Mesothelial cell of epicardium (in vitro differentiated cells): ENCODE data around the gene PNPLA6. TPM values are rescaled to one million over a fixed set of nuclear protein-coding genes. Genes with fewer than 3 reads are reported as not detected.

ENCODE experiments used
- DNase-seq, 2 experiments: peaks; one replicate each; pipeline ENCODE4 v3.0.0; 2021; ENCODE audit warnings: low spot score in 2 of 2; ENCODE audit not compliant: unreplicated experiment in 2 of 2
- H3K27ac Mint-ChIP-seq: 2 replicates; pipeline ENCODE4 v1.8.0; 2021; ENCODE audit warnings: mixed read lengths
- H3K27me3 Mint-ChIP-seq: 2 replicates; pipeline ENCODE4 v1.8.0; 2021; ENCODE audit warnings: low read depth, mixed read lengths
- H3K36me3 Mint-ChIP-seq: 2 replicates; pipeline ENCODE4 v1.8.0; 2021; ENCODE audit warnings: mixed read lengths
- H3K4me1 Mint-ChIP-seq: 2 replicates; pipeline ENCODE4 v1.8.0; 2021; ENCODE audit warnings: mixed read lengths
- H3K4me3 Mint-ChIP-seq: 2 replicates; pipeline ENCODE4 v1.8.0; 2021; ENCODE audit warnings: mild to moderate bottlenecking, moderate library complexity, mixed read lengths
- H3K9me3 Mint-ChIP-seq: 2 replicates; pipeline ENCODE4 v1.8.0; 2021; ENCODE audit warnings: mixed read lengths
- CTCF ChIP-seq: fragments of 200-600 bp; sonication (generic); IDR thresholded peaks from one replicate; pipeline ENCODE4 v1.5.0; 2021; ENCODE audit warnings: antibody characterized with exemption; ENCODE audit not compliant: unreplicated experiment
- total RNA-seq: library from RNA; stranded (reverse); gene quantifications from 3 replicates; pipeline ENCODE4 v1.2.1, GENCODE V29; 2021

PNPLA6 gene
- total RNA-seq, 1 donor from 2014 or later: 117 TPM

GRCh38 chr19:7578127-7578526 is 42.6 kb downstream of the PNPLA6 start:
- no peaks in the 10 kb centered on the region for H3K36me3 Mint-ChIP-seq
- no peaks in the 10 kb centered on the region for H3K4me1 Mint-ChIP-seq
- no peak for DNase-seq
- TF ChIP-seq CTCF: no peak
- no peak overlapping the region for H3K4me3 Mint-ChIP-seq
- H3K9me3 Mint-ChIP-seq: no peaks in the 10 kb centered on the region
- H3K27me3 Mint-ChIP-seq: peaks cover 60% of the 10 kb centered on the region
- no peak overlapping the region for H3K27ac Mint-ChIP-seq

- H3K27ac Mint-ChIP-seq: no peak overlapping the region
- peaks cover 58% of the 10 kb centered on the region for H3K27me3 Mint-ChIP-seq
- H3K9me3 Mint-ChIP-seq: no peaks in the 10 kb centered on the region
- no peak for DNase-seq
- no peaks in the 10 kb centered on the region for H3K36me3 Mint-ChIP-seq
- H3K4me1 Mint-ChIP-seq: no peaks in the 10 kb centered on the region
- no peak for TF ChIP-seq CTCF
- H3K4me3 Mint-ChIP-seq: no peak overlapping the region
Measured at GRCh38 chr19:7579182-7579581, 43.7 kb downstream of the PNPLA6 start.

GRCh38 chr19:7582446-7582845 is 46.9 kb downstream of the PNPLA6 start:
- Mint-ChIP-seq H3K4me3 (no peak overlapping the region), H3K36me3 (no peaks in the 10 kb centered on the region), H3K27me3 (peaks cover 51% of the 10 kb centered on the region), H3K27ac (no peak overlapping the region), H3K9me3 (no peaks in the 10 kb centered on the region), H3K4me1 (no peaks in the 10 kb centered on the region)
- DNase-seq: no peak
- TF ChIP-seq CTCF: no peak

- no peak for DNase-seq
- no peaks in the 10 kb centered on the region for H3K9me3 Mint-ChIP-seq
- H3K4me1 Mint-ChIP-seq: no peaks in the 10 kb centered on the region
- H3K36me3 Mint-ChIP-seq: no peaks in the 10 kb centered on the region
- no peak for TF ChIP-seq CTCF
- H3K27me3 Mint-ChIP-seq: peaks cover 23% of the 10 kb centered on the region
- H3K4me3 Mint-ChIP-seq: no peak overlapping the region
- no peak overlapping the region for H3K27ac Mint-ChIP-seq
Measured at GRCh38 chr19:7589822-7590221, 54.3 kb downstream of the PNPLA6 start.

- Mint-ChIP-seq H3K36me3 (no peaks in the 10 kb centered on the region), H3K4me1 (peaks cover 2% of the 10 kb centered on the region), H3K4me3 (no peak overlapping the region), H3K27ac (no peak overlapping the region), H3K27me3 (peaks cover 22% of the 10 kb centered on the region), H3K9me3 (no peaks in the 10 kb centered on the region)
- no peak for DNase-seq
- no peak for TF ChIP-seq CTCF
Measured at GRCh38 chr19:7590256-7590655, 54.7 kb downstream of the PNPLA6 start.
